H9 (cell line): ENCODE measurements around the gene CELSR2. TPM values are rescaled to one million over a fixed set of nuclear protein-coding genes. Genes with fewer than 3 reads are reported as not detected.

ENCODE experiments used
- DNase-seq: peaks from one replicate; pipeline ENCODE4 v3.0.0-alpha.2; 2017
- H2AFZ ChIP-seq: one replicate; pipeline ENCODE4 v1.6.1; 2013; ENCODE audit warnings: mild to moderate bottlenecking, low read length, control low read depth, moderate library complexity
- H2AK5ac ChIP-seq: 2 replicates; pipeline ENCODE4 v1.6.1; 2013; ENCODE audit warnings: low read length, control low read depth, mixed read lengths; ENCODE audit not compliant: insufficient read length
- H2BK120ac ChIP-seq: one replicate; pipeline ENCODE4 v1.6.1; 2013; ENCODE audit warnings: low read depth, mild to moderate bottlenecking, low read length, control low read depth, inconsistent platforms; ENCODE audit not compliant: poor library complexity, severe bottlenecking
- H2BK12ac ChIP-seq: 2 replicates; pipeline ENCODE4 v1.6.1; 2013; ENCODE audit warnings: low read length, control low read depth, mixed read lengths, low read depth; ENCODE audit not compliant: insufficient read length
- H2BK15ac ChIP-seq: 2 replicates; pipeline ENCODE4 v1.6.1; 2013; ENCODE audit warnings: low read depth, low read length, control low read depth
- H2BK20ac ChIP-seq: one replicate; pipeline ENCODE4 v1.6.1; 2013; ENCODE audit warnings: low read depth, mild to moderate bottlenecking, low read length, control low read depth, inconsistent platforms; ENCODE audit not compliant: poor library complexity, severe bottlenecking
- H2BK5ac ChIP-seq: 2 replicates; pipeline ENCODE4 v1.6.1; 2013; ENCODE audit warnings: low read length, control low read depth, mixed read lengths; ENCODE audit not compliant: insufficient read length
- H3K14ac ChIP-seq: 2 replicates; pipeline ENCODE4 v1.6.1; 2013; ENCODE audit warnings: low read length, control low read depth; ENCODE audit not compliant: insufficient read depth
- H3K18ac ChIP-seq: 2 replicates; pipeline ENCODE4 v1.6.1; 2013; ENCODE audit warnings: low read depth, mild to moderate bottlenecking, mixed read lengths, low read length, control low read depth; ENCODE audit not compliant: insufficient read length
- H3K23ac ChIP-seq: 2 replicates; pipeline ENCODE4 v1.6.1; 2013; ENCODE audit warnings: low read length, control low read depth, mixed read lengths, low read depth; ENCODE audit not compliant: insufficient read length
- H3K23me2 ChIP-seq: 2 replicates; pipeline ENCODE4 v1.6.1; 2013; ENCODE audit warnings: low read depth, mild to moderate bottlenecking, mixed read lengths, low read length, control low read depth; ENCODE audit not compliant: insufficient read length, poor library complexity, severe bottlenecking
- H3K27ac ChIP-seq: 2 replicates; pipeline ENCODE4 v1.5.1; 2013; ENCODE audit warnings: low read length, control low read depth, mixed read lengths, low read depth; ENCODE audit not compliant: insufficient read length
- H3K27me3 ChIP-seq: 2 replicates; pipeline ENCODE4 v1.6.1; 2013; ENCODE audit warnings: low read length, control low read depth, inconsistent platforms; ENCODE audit not compliant: insufficient read depth
- H3K4ac ChIP-seq: 2 replicates; pipeline ENCODE4 v1.6.1; 2013; ENCODE audit warnings: low read depth, mild to moderate bottlenecking, control low read depth, inconsistent platforms, low read length, moderate library complexity
- H3K4me1 ChIP-seq: 2 replicates; pipeline ENCODE4 v1.6.1; 2013; ENCODE audit warnings: low read length, control low read depth, inconsistent platforms; ENCODE audit not compliant: insufficient read depth
- H3K4me2 ChIP-seq: 2 replicates; pipeline ENCODE4 v1.6.1; 2013; ENCODE audit warnings: low read length, control low read depth, mixed read lengths; ENCODE audit not compliant: insufficient read length, insufficient read depth
- H3K56ac ChIP-seq: 2 replicates; pipeline ENCODE4 v1.6.1; 2013; ENCODE audit warnings: low read depth, mild to moderate bottlenecking, mixed read lengths, low read length, control low read depth; ENCODE audit not compliant: insufficient read length
- H3K79me1 ChIP-seq: 2 replicates; pipeline ENCODE4 v1.6.1; 2013; ENCODE audit warnings: low read depth, mild to moderate bottlenecking, moderate library complexity, low read length, control low read depth, inconsistent platforms; ENCODE audit not compliant: insufficient read depth, poor library complexity, severe bottlenecking
- H3K79me2 ChIP-seq: 2 replicates; pipeline ENCODE4 v1.6.1; 2013; ENCODE audit warnings: low read length, control low read depth, inconsistent platforms; ENCODE audit not compliant: insufficient read depth
- H3K9ac ChIP-seq: 2 replicates; pipeline ENCODE4 v1.6.1; 2013; ENCODE audit warnings: low read length, control low read depth, mixed read lengths; ENCODE audit not compliant: insufficient read length; ENCODE audit errors: extremely low read depth
- H3K9me3 ChIP-seq: one replicate; pipeline ENCODE4 v1.6.1; 2013; ENCODE audit warnings: low read depth, low read length, inconsistent platforms; ENCODE audit not compliant: control insufficient read depth
- H3T11ph ChIP-seq: one replicate; pipeline ENCODE4 v1.6.1; 2013; ENCODE audit warnings: mild to moderate bottlenecking, low read length, control low read depth, inconsistent platforms
- H4K20me1 ChIP-seq: one replicate; pipeline ENCODE4 v1.6.1; 2013; ENCODE audit not compliant: control insufficient read depth, insufficient read length, insufficient read depth
- H4K5ac ChIP-seq: 2 replicates; pipeline ENCODE4 v1.6.1; 2013; ENCODE audit warnings: low read depth, mild to moderate bottlenecking, mixed read lengths, low read length, control low read depth; ENCODE audit not compliant: insufficient read length
- H4K8ac ChIP-seq: replicated peaks from 2 replicates; pipeline ENCODE4 v1.6.1; 2013; ENCODE audit warnings: low read length, control low read depth, mixed read lengths, low read depth; ENCODE audit not compliant: insufficient read length
- H4K91ac ChIP-seq: 2 replicates; pipeline ENCODE4 v1.6.1; 2013; ENCODE audit warnings: low read depth, mild to moderate bottlenecking, moderate library complexity, mixed read lengths, low read length, control low read depth; ENCODE audit not compliant: insufficient read length
- H3K27ac Mint-ChIP-seq, 3 experiments: 2 replicates in 2 of 3; 3 replicates in 1 of 3; pipeline ENCODE4 v1.8.0; 2020 to 2021; ENCODE audit warnings: mixed read lengths in 3 of 3, mild to moderate bottlenecking in 1 of 3, moderate library complexity in 1 of 3
- H3K27me3 Mint-ChIP-seq: 2 replicates; pipeline ENCODE4 v1.8.0; 2021; ENCODE audit warnings: low read depth, mild to moderate bottlenecking, moderate library complexity, mixed read lengths
- H3K36me3 Mint-ChIP-seq, 3 experiments: 2 replicates in 2 of 3; 3 replicates in 1 of 3; pipeline ENCODE4 v1.8.0; 2020 to 2021; ENCODE audit warnings: low read depth in 3 of 3, mixed read lengths in 3 of 3; ENCODE audit not compliant: insufficient read depth in 1 of 3
- H3K4me1 Mint-ChIP-seq, 2 experiments: 2 replicates each; pipeline ENCODE4 v1.8.0; 2020; ENCODE audit warnings: mixed read lengths in 2 of 2
- H3K4me3 Mint-ChIP-seq, 2 experiments: 2 replicates in 1 of 2; 3 replicates in 1 of 2; pipeline ENCODE4 v1.8.0; 2020 to 2021; ENCODE audit warnings: mild to moderate bottlenecking in 2 of 2, mixed read lengths in 2 of 2, moderate library complexity in 1 of 2
- H3K9me3 Mint-ChIP-seq, 2 experiments: 2 replicates in 1 of 2; 3 replicates in 1 of 2; pipeline ENCODE4 v1.8.0; 2020; ENCODE audit warnings: mild to moderate bottlenecking in 2 of 2, mixed read lengths in 2 of 2, moderate library complexity in 1 of 2
- whole genome bisulfite sequencing: extraction: QIAGEN DNeasy Blood & Tissue Kit; methylation state at CpG from one replicate; pipeline ENCODE4 v1.1.7; 2013; ENCODE audit warnings: missing lambda C conversion rate, low lambda C conversion rate, mixed read lengths; ENCODE audit not compliant: insufficient read length; ENCODE audit errors: extremely low coverage; 5-methylcytosine and 5-hydroxymethylcytosine counted together
- total RNA-seq: library from RNA; stranded (reverse); gene quantifications from 2 replicates; pipeline ENCODE4 v1.2.1, GENCODE V29; 2021
- TF ChIP-seq, protein P1 (sequence below): fragments of 200-600 bp; sonication (generic); conservative IDR thresholded peaks from 3 replicates; pipeline ENCODE4 v1.8.0; 2021; ENCODE audit warnings: antibody characterized with exemption, mild to moderate bottlenecking

CELSR2 gene
- total RNA-seq, 1 experiment from 2014 or later, result 29.2 TPM

DNA sequence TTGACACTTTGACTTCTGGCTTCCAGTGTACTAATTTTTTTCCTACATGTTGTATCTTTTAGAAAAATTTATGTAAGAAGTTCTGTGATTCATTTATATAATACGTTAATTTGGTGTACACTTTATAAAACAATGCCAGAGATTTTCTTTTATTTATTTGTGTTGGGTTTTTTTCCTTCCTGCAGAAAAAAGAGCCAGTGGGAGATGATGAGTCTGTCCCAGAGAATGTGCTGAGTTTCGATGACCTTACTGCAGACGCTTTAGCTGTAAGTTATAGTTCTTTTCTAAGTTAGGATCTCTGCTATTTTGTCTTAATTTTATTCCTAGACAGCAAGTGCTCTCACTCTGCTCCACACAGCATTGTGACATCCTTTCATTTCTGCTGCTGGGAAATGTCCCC is 21.2 kb upstream of the CELSR2 start:
- no peak overlapping the region for H3K4ac ChIP-seq
- TF ChIP-seq, protein P1, sequence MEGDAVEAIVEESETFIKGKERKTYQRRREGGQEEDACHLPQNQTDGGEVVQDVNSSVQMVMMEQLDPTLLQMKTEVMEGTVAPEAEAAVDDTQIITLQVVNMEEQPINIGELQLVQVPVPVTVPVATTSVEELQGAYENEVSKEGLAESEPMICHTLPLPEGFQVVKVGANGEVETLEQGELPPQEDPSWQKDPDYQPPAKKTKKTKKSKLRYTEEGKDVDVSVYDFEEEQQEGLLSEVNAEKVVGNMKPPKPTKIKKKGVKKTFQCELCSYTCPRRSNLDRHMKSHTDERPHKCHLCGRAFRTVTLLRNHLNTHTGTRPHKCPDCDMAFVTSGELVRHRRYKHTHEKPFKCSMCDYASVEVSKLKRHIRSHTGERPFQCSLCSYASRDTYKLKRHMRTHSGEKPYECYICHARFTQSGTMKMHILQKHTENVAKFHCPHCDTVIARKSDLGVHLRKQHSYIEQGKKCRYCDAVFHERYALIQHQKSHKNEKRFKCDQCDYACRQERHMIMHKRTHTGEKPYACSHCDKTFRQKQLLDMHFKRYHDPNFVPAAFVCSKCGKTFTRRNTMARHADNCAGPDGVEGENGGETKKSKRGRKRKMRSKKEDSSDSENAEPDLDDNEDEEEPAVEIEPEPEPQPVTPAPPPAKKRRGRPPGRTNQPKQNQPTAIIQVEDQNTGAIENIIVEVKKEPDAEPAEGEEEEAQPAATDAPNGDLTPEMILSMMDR, result no peak
- no peak overlapping the region for H4K8ac ChIP-seq
- H3K27me3 ChIP-seq, result no peaks in the 10 kb centered on the region
- H2BK5ac ChIP-seq, result no peak overlapping the region
- H2BK15ac ChIP-seq, result no peak overlapping the region
- no peak overlapping the region for H3K18ac ChIP-seq
- no peaks in the 10 kb centered on the region for H3K79me2 ChIP-seq
- Mint-ChIP-seq H3K4me3 (no peak overlapping the region), H3K36me3 (peaks cover 26 to 47% (median 43%) of the 10 kb centered on the region in 3 experiments), H3K4me1 (peaks cover 52 to 60% of the 10 kb centered on the region in 2 experiments), H3K27ac (peak overlapping the region in 1 of 3 experiments; percentile 15; a peak in 1 of 7 replicates), H3K9me3 (no peaks in the 10 kb centered on the region), H3K27me3 (no peaks in the 10 kb centered on the region)
- H2BK120ac ChIP-seq, result no peak overlapping the region
- H4K5ac ChIP-seq, result no peak overlapping the region
- H3K23me2 ChIP-seq, result no peaks in the 10 kb centered on the region
- no peak overlapping the region for H3K9ac ChIP-seq
- H3T11ph ChIP-seq, result no peak overlapping the region
- H3K14ac ChIP-seq, result no peak overlapping the region
- H2BK12ac ChIP-seq, result no peak overlapping the region
- no peak for DNase-seq
- H3K79me1 ChIP-seq, result peaks cover 2% of the 10 kb centered on the region
- H2AK5ac ChIP-seq, result no peak overlapping the region
- H2BK20ac ChIP-seq, result no peak overlapping the region
- no peaks in the 10 kb centered on the region for H3K9me3 ChIP-seq
- no peak overlapping the region for H3K23ac ChIP-seq
- H4K91ac ChIP-seq, result no peak overlapping the region
- H3K27ac ChIP-seq, result no peak overlapping the region
- no peak overlapping the region for H3K4me2 ChIP-seq
- peaks cover 19% of the 10 kb centered on the region for H3K4me1 ChIP-seq
- no peak overlapping the region for H3K56ac ChIP-seq
- WGBS, result no CpG with 5 or more reads among the region's 3 CpGs
- no peaks in the 10 kb centered on the region for H4K20me1 ChIP-seq
- no peak overlapping the region for H2AFZ ChIP-seq
